Measurements from ENCODE around the gene IGF1. TPM values are rescaled to one million over a fixed set of nuclear protein-coding genes. Genes with fewer than 3 reads are reported as not detected.

The IGF1 gene
- total RNA-seq = not detected in 2 replicates

DNA sequence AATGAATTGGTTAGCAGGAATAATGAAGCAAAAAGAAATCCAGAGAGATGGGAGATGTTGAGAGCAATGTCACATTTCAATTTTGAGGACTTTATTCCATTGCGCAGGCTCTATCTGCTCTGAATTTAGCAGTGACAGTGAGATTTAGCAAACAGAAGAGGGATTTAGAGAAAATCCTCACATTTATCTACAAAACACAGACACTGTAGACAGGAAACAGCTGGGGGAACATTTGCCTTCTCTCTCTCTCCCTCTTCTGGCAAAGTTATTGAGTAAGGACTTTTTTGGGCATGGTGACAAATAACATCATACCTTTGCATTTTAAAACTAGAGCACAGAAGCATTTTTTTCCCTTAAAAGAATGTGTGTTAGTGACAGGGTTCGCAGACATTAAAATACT, at the start of gene IGF1:
Gene IGF1 (minus strand): TSS at position 158 of the 400 bp plus-strand sequence. CDS start 182 bp downstream, outside the sequence.

